Keratinocyte (primary cell): ENCODE results near the gene PSMB7. TPM values are rescaled to one million over a fixed set of nuclear protein-coding genes. Genes with fewer than 3 reads are reported as not detected.

Experiments
- DNase-seq: peaks from one replicate; pipeline ENCODE4 v3.0.0-alpha.2; 2011; ENCODE audit warnings: low read depth, missing footprints, low spot score
- FAIRE-seq: peaks from 2 replicates; lab custom pipeline; 2011; peaks lifted over from hg19 to GRCh38; lab: Jason Lieb, UNC
- H2AFZ ChIP-seq: 2 replicates; pipeline ENCODE4 v1.6.0; 2012; ENCODE audit warnings: low read length, control low read depth, inconsistent platforms; ENCODE audit not compliant: control insufficient read depth
- H3K27ac ChIP-seq: 2 replicates; pipeline ENCODE4 v1.5.1; 2011; ENCODE audit warnings: low read length; ENCODE audit not compliant: control insufficient read depth, insufficient read depth
- H3K27me3 ChIP-seq: 3 replicates; pipeline ENCODE4 v1.6.0; 2011; ENCODE audit warnings: low read length; ENCODE audit not compliant: control insufficient read depth, insufficient read depth; ENCODE audit errors: extremely low read depth
- H3K36me3 ChIP-seq, 2 experiments: 2 replicates in 1 of 2; 3 replicates in 1 of 2; pipeline ENCODE4 v1.5.1; 2011; ENCODE audit warnings: low read length in 2 of 2, mild to moderate bottlenecking in 1 of 2; ENCODE audit not compliant: control insufficient read depth in 2 of 2, insufficient read depth in 2 of 2; ENCODE audit errors: extremely low read depth in 1 of 2
- H3K4me1 ChIP-seq: 3 replicates; pipeline ENCODE4 v1.5.1; 2011; ENCODE audit warnings: low read length; ENCODE audit not compliant: control insufficient read depth, insufficient read depth; ENCODE audit errors: extremely low read depth
- H3K4me2 ChIP-seq: 3 replicates; pipeline ENCODE4 v1.6.0; 2011; ENCODE audit warnings: low read depth, low read length; ENCODE audit not compliant: control insufficient read depth, insufficient read depth; ENCODE audit errors: extremely low read depth
- H3K4me3 ChIP-seq, 3 experiments: fragments of 200-600 bp in 1 of 3; sonication (generic) in 1 of 3; 2 replicates in 2 of 3; 3 replicates in 1 of 3; pipeline ENCODE4 v1.5.1; 2011 to 2016; ENCODE audit warnings: low read length in 3 of 3, mild to moderate bottlenecking in 3 of 3, control low read depth in 2 of 3, inconsistent platforms in 1 of 3, low read depth in 1 of 3, mixed read lengths in 1 of 3, mixed run types in 1 of 3, moderate library complexity in 1 of 3; ENCODE audit not compliant: control insufficient read depth in 2 of 3, insufficient read depth in 2 of 3; ENCODE audit errors: extremely low read depth in 1 of 3
- H3K79me2 ChIP-seq: 2 replicates; pipeline ENCODE4 v1.6.0; 2012; ENCODE audit warnings: low read length; ENCODE audit not compliant: control insufficient read depth, insufficient read depth
- H3K9ac ChIP-seq: 3 replicates; pipeline ENCODE4 v1.6.0; 2011; ENCODE audit warnings: low read length; ENCODE audit not compliant: control insufficient read depth, insufficient read depth; ENCODE audit errors: extremely low read depth
- H3K9me1 ChIP-seq: 3 replicates; pipeline ENCODE4 v1.6.0; 2011; ENCODE audit warnings: low read length; ENCODE audit not compliant: control insufficient read depth, insufficient read depth; ENCODE audit errors: extremely low read depth
- H3K9me3 ChIP-seq: 2 replicates; pipeline ENCODE4 v1.5.1; 2012; ENCODE audit warnings: low read depth, low read length; ENCODE audit not compliant: control insufficient read depth
- H4K20me1 ChIP-seq: 3 replicates; pipeline ENCODE4 v1.6.0; 2011; ENCODE audit warnings: low read length; ENCODE audit not compliant: control insufficient read depth, insufficient read depth; ENCODE audit errors: extremely low read depth
- EZH2 ChIP-seq: IDR thresholded peaks from one replicate; pipeline ENCODE4 v1.6.1; 2012; ENCODE audit warnings: inconsistent platforms, mild to moderate bottlenecking, low read length, moderate library complexity
- dilution Hi-C: fragments of 300-500 bp; cut with MboI; formaldehyde crosslinking; loops from one replicate; pipeline ENCODE4 v1.7.0; 2020; ENCODE audit warnings: low sequenced_read_pairs; ENCODE audit not compliant: extremely low pct_ligation_motif_present
- polyA plus RNA-seq, 5 experiments: library from polyadenylated mRNA; depleted of rRNA in 3 of 5; stranded (reverse) in 3 of 5; stranded (forward) in 1 of 5; unstranded in 1 of 5; fragments of >200 nt; gene quantifications; 1 replicate in 1 of 5; 2 replicates in 3 of 5; 3 replicates in 1 of 5; pipeline versions ENCODE4 v1.2.1 to v1.2.3, GENCODE V29; 2011 to 2012; ENCODE audit warnings: missing spikeins in 2 of 5, low read depth in 1 of 5, low replicate concordance in 1 of 5
- TF ChIP-seq, protein P1 (sequence below), 3 experiments: IDR thresholded peaks in 1 of 3; conservative IDR thresholded peaks in 1 of 3; optimal IDR thresholded peaks in 1 of 3; 2 replicates in 2 of 3; 3 replicates in 1 of 3; pipeline versions ENCODE3 to v1.5.1; 2011; ENCODE audit warnings: low read length in 3 of 3, mild to moderate bottlenecking in 3 of 3, moderate library complexity in 2 of 3, control low read depth in 1 of 3, inconsistent platforms in 1 of 3; ENCODE audit not compliant: insufficient read depth in 2 of 3; ENCODE audit errors: extremely low read depth in 1 of 3

The PSMB7 gene
- polyA plus RNA-seq, 1 donor (not counting 4 experiments of a cell fraction or from before 2014, with no cell fraction given): 388 TPM

DNA sequence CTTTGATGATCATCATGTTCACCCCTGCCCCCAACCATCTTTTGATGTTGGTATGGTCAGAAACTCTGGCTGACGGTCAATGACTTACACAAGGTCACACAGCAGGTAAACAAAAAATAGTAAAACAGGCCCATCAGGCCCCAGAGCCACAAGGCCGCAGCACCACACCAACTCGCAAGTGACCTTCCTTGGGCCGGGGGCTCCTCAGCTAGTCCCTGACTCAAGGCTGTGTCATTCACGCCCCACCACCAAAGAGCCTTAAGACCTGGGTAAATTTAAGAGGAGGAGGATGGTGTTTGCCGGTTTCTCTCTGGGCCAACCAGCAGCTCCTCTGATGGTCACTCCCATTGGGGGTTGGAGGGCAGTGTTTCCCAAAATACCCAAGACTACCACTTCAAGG, 55.8 kb downstream of the PSMB7 start:
- no peak overlapping the region for H2AFZ ChIP-seq
- FAIRE-seq (no peak), DNase-seq (no peak)
- peaks cover 20 to 27% of the 10 kb centered on the region in 2 experiments for H3K36me3 ChIP-seq
- TF ChIP-seq, protein P1, sequence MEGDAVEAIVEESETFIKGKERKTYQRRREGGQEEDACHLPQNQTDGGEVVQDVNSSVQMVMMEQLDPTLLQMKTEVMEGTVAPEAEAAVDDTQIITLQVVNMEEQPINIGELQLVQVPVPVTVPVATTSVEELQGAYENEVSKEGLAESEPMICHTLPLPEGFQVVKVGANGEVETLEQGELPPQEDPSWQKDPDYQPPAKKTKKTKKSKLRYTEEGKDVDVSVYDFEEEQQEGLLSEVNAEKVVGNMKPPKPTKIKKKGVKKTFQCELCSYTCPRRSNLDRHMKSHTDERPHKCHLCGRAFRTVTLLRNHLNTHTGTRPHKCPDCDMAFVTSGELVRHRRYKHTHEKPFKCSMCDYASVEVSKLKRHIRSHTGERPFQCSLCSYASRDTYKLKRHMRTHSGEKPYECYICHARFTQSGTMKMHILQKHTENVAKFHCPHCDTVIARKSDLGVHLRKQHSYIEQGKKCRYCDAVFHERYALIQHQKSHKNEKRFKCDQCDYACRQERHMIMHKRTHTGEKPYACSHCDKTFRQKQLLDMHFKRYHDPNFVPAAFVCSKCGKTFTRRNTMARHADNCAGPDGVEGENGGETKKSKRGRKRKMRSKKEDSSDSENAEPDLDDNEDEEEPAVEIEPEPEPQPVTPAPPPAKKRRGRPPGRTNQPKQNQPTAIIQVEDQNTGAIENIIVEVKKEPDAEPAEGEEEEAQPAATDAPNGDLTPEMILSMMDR (optimal IDR thresholded peaks at IDR 0.05 in 1 of 3, IDR thresholded peaks at IDR 0.05 in 1 of 3, conservative IDR thresholded peaks at IDR 0.05 in 1 of 3; ENCODE audit: extremely low read depth in 1 of 3, insufficient read depth in 2 of 3, low read length in 3 of 3): no peak
- no peak for TF ChIP-seq EZH2
- H3K9me3 ChIP-seq: no peaks in the 10 kb centered on the region
- peaks cover 51% of the 10 kb centered on the region for H4K20me1 ChIP-seq
- dilution Hi-C loops: no loop called here
- no peak overlapping the region for H3K27ac ChIP-seq
- peaks cover 2% of the 10 kb centered on the region for H3K9me1 ChIP-seq
- H3K4me3 ChIP-seq: no peak overlapping the region
- no peaks in the 10 kb centered on the region for H3K4me1 ChIP-seq
- H3K9ac ChIP-seq: no peak overlapping the region
- no peak overlapping the region for H3K4me2 ChIP-seq
- no peaks in the 10 kb centered on the region for H3K27me3 ChIP-seq
- H3K79me2 ChIP-seq: peaks cover 93% of the 10 kb centered on the region

GRCh38 chr9:124358631-124359030, 56.6 kb downstream of the PSMB7 start:
- no peaks in the 10 kb centered on the region for H3K9me3 ChIP-seq
- peaks cover 54% of the 10 kb centered on the region for H4K20me1 ChIP-seq
- dilution Hi-C loops: no loop called here
- no peak overlapping the region for H3K4me3 ChIP-seq
- FAIRE-seq (no peak), DNase-seq (no peak)
- H3K9ac ChIP-seq: no peak overlapping the region
- peaks cover 21 to 31% of the 10 kb centered on the region in 2 experiments for H3K36me3 ChIP-seq
- H2AFZ ChIP-seq: no peak overlapping the region
- H3K79me2 ChIP-seq: peaks cover 86% of the 10 kb centered on the region
- TF ChIP-seq, protein P1 (optimal IDR thresholded peaks at IDR 0.05 in 1 of 3, IDR thresholded peaks at IDR 0.05 in 1 of 3, conservative IDR thresholded peaks at IDR 0.05 in 1 of 3; ENCODE audit: extremely low read depth in 1 of 3, insufficient read depth in 2 of 3, low read length in 3 of 3): no peak
- no peak for TF ChIP-seq EZH2
- peaks cover 2% of the 10 kb centered on the region for H3K9me1 ChIP-seq
- H3K27ac ChIP-seq: no peak overlapping the region
- H3K27me3 ChIP-seq: no peaks in the 10 kb centered on the region
- H3K4me2 ChIP-seq: no peak overlapping the region
- H3K4me1 ChIP-seq: no peaks in the 10 kb centered on the region
